DOHH2 (cell line): Measurements from ENCODE around the gene SCLY.

Experiments
- H3F3A ChIP-seq: fragments of 200-600 bp; sonication (generic), shearing (Covaris generic); 2 replicates; pipeline ENCODE4 v1.6.0; 2016; ENCODE audit warnings: antibody characterized with exemption, mild to moderate bottlenecking; ENCODE audit not compliant: control insufficient read depth, insufficient read depth
- H3K27ac ChIP-seq: fragments of 200-600 bp; sonication (generic); 2 replicates; pipeline ENCODE4 v1.5.1; 2014; ENCODE audit warnings: low read depth, mild to moderate bottlenecking, low read length, moderate library complexity
- H3K27me3 ChIP-seq: fragments of 200-600 bp; sonication (generic); 2 replicates; pipeline ENCODE4 v1.6.1; 2014; ENCODE audit warnings: mild to moderate bottlenecking, low read length, mixed read lengths; ENCODE audit not compliant: control insufficient read depth
- H3K36me3 ChIP-seq: fragments of 200-600 bp; sonication (generic); 2 replicates; pipeline ENCODE4 v1.6.1; 2014; ENCODE audit warnings: mild to moderate bottlenecking, low read length, moderate library complexity, mixed read lengths; ENCODE audit not compliant: control insufficient read depth
- H3K4me1 ChIP-seq: fragments of 200-600 bp; sonication (generic); 2 replicates; pipeline ENCODE4 v1.6.1; 2014; ENCODE audit warnings: mild to moderate bottlenecking, low read length, mixed read lengths; ENCODE audit not compliant: control insufficient read depth
- H3K4me2 ChIP-seq: fragments of 200-600 bp; sonication (generic); 2 replicates; pipeline ENCODE4 v1.6.0; 2014; ENCODE audit warnings: mild to moderate bottlenecking, low read length, moderate library complexity
- H3K4me3 ChIP-seq: fragments of 200-600 bp; sonication (generic); 2 replicates; pipeline ENCODE4 v1.5.1; 2014; ENCODE audit warnings: mild to moderate bottlenecking, low read length, mixed read lengths
- H3K79me2 ChIP-seq: fragments of 200-600 bp; sonication (generic); 2 replicates; pipeline ENCODE4 v1.6.1; 2014; ENCODE audit warnings: mild to moderate bottlenecking, low read length, mixed read lengths; ENCODE audit not compliant: control insufficient read depth
- H3K9me2 ChIP-seq: fragments of 200-600 bp; sonication (generic); replicated peaks from 2 replicates; pipeline ENCODE4 v1.6.1; 2014; ENCODE audit warnings: mild to moderate bottlenecking, low read length, mixed read lengths; ENCODE audit not compliant: control insufficient read depth
- H3K9me3 ChIP-seq: fragments of 200-600 bp; sonication (generic); 2 replicates; pipeline ENCODE4 v1.6.1; 2014; ENCODE audit warnings: antibody characterized with exemption, low read length, mixed read lengths; ENCODE audit not compliant: control insufficient read depth, insufficient read depth
- H4K20me1 ChIP-seq: fragments of 200-600 bp; sonication (generic); 2 replicates; pipeline ENCODE4 v1.6.0; 2014; ENCODE audit warnings: low read depth, mild to moderate bottlenecking, antibody characterized with exemption, low read length, moderate library complexity; ENCODE audit not compliant: control insufficient read depth, insufficient read depth
- CTCF ChIP-seq: fragments of 200-600 bp; sonication (generic); IDR thresholded peaks from one replicate; pipeline ENCODE4 v1.5.1; 2014; ENCODE audit warnings: antibody characterized with exemption, mild to moderate bottlenecking, low read depth, low read length; ENCODE audit not compliant: poor library complexity, severe bottlenecking
- EZH2phosphoT487 ChIP-seq: fragments of 200-600 bp; sonication (generic); IDR thresholded peaks from 2 replicates; pipeline ENCODE4 v1.6.1; 2017; ENCODE audit warnings: borderline replicate concordance, mild to moderate bottlenecking, antibody characterized with exemption, low read length, moderate library complexity, mixed read lengths

Gene SCLY

GRCh38 chr2:238145851-238146250, 85.0 kb downstream of the SCLY start:
- H3K4me1 ChIP-seq: peaks cover 6% of the 10 kb centered on the region
- no peaks in the 10 kb centered on the region for H4K20me1 ChIP-seq

GRCh38 chr2:238146884-238147544, 86.2 kb downstream of the SCLY start:
- no peaks in the 10 kb centered on the region for H3F3A ChIP-seq
- no peaks in the 10 kb centered on the region for H4K20me1 ChIP-seq
- H3K9me2 ChIP-seq: no peaks in the 10 kb centered on the region
- H3K4me3 ChIP-seq: no peak overlapping the region
- no peaks in the 10 kb centered on the region for H3K36me3 ChIP-seq
- H3K27me3 ChIP-seq: no peaks in the 10 kb centered on the region
- no peaks in the 10 kb centered on the region for H3K9me3 ChIP-seq
- TF ChIP-seq EZH2phosphoT487 (no peak), CTCF (no peak)
- peaks cover 6% of the 10 kb centered on the region for H3K4me1 ChIP-seq
- no peaks in the 10 kb centered on the region for H3K79me2 ChIP-seq
- H3K4me2 ChIP-seq: no peak overlapping the region
- H3K27ac ChIP-seq: no peak overlapping the region

More at GRCh38 chr2:238145851-238146250, 85.0 kb downstream of the SCLY start:
- Histone ChIP-seq H3K27ac (no peak overlapping the region), H3K9me3 (no peaks in the 10 kb centered on the region), H3K4me3 (no peak overlapping the region), H3K9me2 (no peaks in the 10 kb centered on the region), H3K79me2 (no peaks in the 10 kb centered on the region), H3K27me3 (no peaks in the 10 kb centered on the region), H3K4me2 (no peak overlapping the region), H3F3A (no peaks in the 10 kb centered on the region), H3K36me3 (no peaks in the 10 kb centered on the region)
- TF ChIP-seq EZH2phosphoT487: no peak
- no peak for TF ChIP-seq CTCF

GRCh38 chr2:238148981-238149380, 88.2 kb downstream of the SCLY start:
- H3K79me2 ChIP-seq: no peaks in the 10 kb centered on the region
- H3K9me2 ChIP-seq: no peaks in the 10 kb centered on the region
- H3K4me3 ChIP-seq: no peak overlapping the region
- H3K9me3 ChIP-seq: no peaks in the 10 kb centered on the region
- peaks cover 6% of the 10 kb centered on the region for H3K4me1 ChIP-seq
- H3K27me3 ChIP-seq: no peaks in the 10 kb centered on the region
- no peak overlapping the region for H3K27ac ChIP-seq
- H3K36me3 ChIP-seq: no peaks in the 10 kb centered on the region
- H3F3A ChIP-seq: no peaks in the 10 kb centered on the region
- no peak overlapping the region for H3K4me2 ChIP-seq
- H4K20me1 ChIP-seq: no peaks in the 10 kb centered on the region
- TF ChIP-seq CTCF (no peak), EZH2phosphoT487 (no peak)
